Spleen (tissue), 11 donors: ENCODE data around the gene TBC1D16. TPM values are rescaled to one million over a fixed set of nuclear protein-coding genes. Genes with fewer than 3 reads are reported as not detected.

Source experiments
- DNase-seq: peaks from one replicate; pipeline ENCODE4 v3.0.0-alpha.2; 2020
- H3K27ac ChIP-seq, 8 donors: fragments of 200-600 bp; sonication (generic) in 7 of 8; 1 replicate in 4 of 8; 2 replicates in 4 of 8; pipeline versions ENCODE4 v1.5.0 to v1.8.0; 2016 to 2021; ENCODE audit warnings: inconsistent platforms in 4 of 8, mild to moderate bottlenecking in 4 of 8, moderate library complexity in 1 of 8
- H3K27me3 ChIP-seq, 7 donors: fragments of 200-600 bp; sonication (generic) in 6 of 7; replicated peaks in 1 of 7; 1 replicate in 4 of 7; 2 replicates in 3 of 7; pipeline versions ENCODE4 v1.5.0 to v1.8.0; 2016 to 2021; ENCODE audit warnings: inconsistent platforms in 3 of 7, mild to moderate bottlenecking in 1 of 7
- H3K36me3 ChIP-seq, 6 donors: fragments of 200-600 bp; sonication (generic) in 5 of 6; 1 replicate in 4 of 6; 2 replicates in 2 of 6; pipeline versions ENCODE4 v1.5.0 to v1.8.0; 2016 to 2021; ENCODE audit warnings: inconsistent platforms in 2 of 6
- H3K4me1 ChIP-seq, 6 donors: fragments of 200-600 bp; sonication (generic) in 5 of 6; 1 replicate in 3 of 6; 2 replicates in 3 of 6; pipeline versions ENCODE4 v1.5.0 to v1.8.0; 2016 to 2021; ENCODE audit warnings: inconsistent platforms in 3 of 6
- H3K4me3 ChIP-seq, 8 donors: fragments of 200-600 bp; sonication (generic) in 7 of 8; 1 replicate in 4 of 8; 2 replicates in 4 of 8; pipeline versions ENCODE4 v1.5.0 to v1.8.0; 2016 to 2021; ENCODE audit warnings: inconsistent platforms in 4 of 8, mild to moderate bottlenecking in 4 of 8, moderate library complexity in 2 of 8
- H3K9me3 ChIP-seq, 8 donors: fragments of 200-600 bp; sonication (generic) in 7 of 8; 1 replicate in 4 of 8; 2 replicates in 4 of 8; pipeline versions ENCODE4 v1.5.0 to v1.8.0; 2016 to 2021; ENCODE audit warnings: inconsistent platforms in 4 of 8
- POLR2A ChIP-seq, 3 donors: fragments of 450-650 bp; IDR thresholded peaks; one replicate each; pipeline ENCODE4 v1.5.1; 2017; ENCODE audit warnings: antibody characterized with exemption in 3 of 3, mild to moderate bottlenecking in 1 of 3
- POLR2AphosphoS5 ChIP-seq, 3 donors: sonication (generic); formaldehyde crosslinking; IDR thresholded peaks; one replicate each; pipeline ENCODE4 v1.5.1; 2017; ENCODE audit warnings: antibody characterized with exemption in 3 of 3
- WGBS, 5 donors: extraction: QIAGEN DNeasy Blood & Tissue Kit in 3 of 5; methylation state at CpG; one replicate each; pipeline versions ENCODE4 v1.1.5 to v1.1.7; 2013 to 2018; 5-methylcytosine and 5-hydroxymethylcytosine counted together
- intact Hi-C: fragments of 100-400 bp; cut with DNase I; formaldehyde crosslinking; loops from one replicate; pipeline ENCODE4 v1.15.0; 2023; ENCODE audit warnings: low total_unique reads
- polyA plus RNA-seq, 3 donors: library from polyadenylated mRNA; stranded (reverse); fragments of 200-250 nt; gene quantifications; one replicate each; pipeline ENCODE4 v1.2.1, GENCODE V29; 2013
- total RNA-seq, 7 donors: library from RNA; depleted of rRNA in 3 of 7; stranded (reverse); fragments of >200 nt in 3 of 7; fragmentation: NEBNext Ultra II Directional in 4 of 7; extraction: Animal tissue kit (Norgen Biotek cat#: 25700) in 4 of 7; gene quantifications; one replicate each; pipeline versions ENCODE4 v1.1.0 to v1.2.1, GENCODE V29; 2016 to 2021
- TF ChIP-seq, protein P1 (sequence below), 11 experiments: fragments of 200-600 bp in 7 of 11; fragments of 450-650 bp in 4 of 11; sonication (generic) in 4 of 11; IDR thresholded peaks in 8 of 11; conservative IDR thresholded peaks in 3 of 11; 1 replicate in 7 of 11; 2 replicates in 4 of 11; pipeline versions ENCODE4 v1.4.0 to v1.8.0; 2016 to 2021; ENCODE audit warnings: antibody characterized with exemption in 11 of 11, inconsistent platforms in 4 of 11, mild to moderate bottlenecking in 1 of 11
- donor health status: healthy with polysubstance abuse.
- donor health status: DM: no; HTN: no; CAD: no; lungs with moderate emphysema.
- donor health status: DM: no; HTN: no; CAD: no.
- donor health status: Bipolar disorder and iron deficiency.
- donor health status: healthy.
- donor health status: DM: no; HTN: no; CAD: no.
- donor health status: DM: yes; HTN: yes; CAD: no.

The TBC1D16 gene
- total and polyA plus RNA-seq, 10 donors: 1.3 to 33.6 (median 15.7) TPM

- WGBS, 5 donors: 91 to 93% (median 92%) methylated on average over 22 to 23 of the region's 23 CpGs
- Histone ChIP-seq H3K27ac (no peak overlapping the region), H3K9me3 (no peaks in the 10 kb centered on the region), H3K36me3 (peaks cover 0 to 98% (median 11%) of the 10 kb centered on the region in 6 donors), H3K4me1 (peaks cover 0 to 15% (median 7%) of the 10 kb centered on the region in 6 donors), H3K4me3 (no peak overlapping the region), H3K27me3 (peaks cover 0 to 5% (median 0%) of the 10 kb centered on the region in 7 donors)
- DNase-seq: peak; percentile 55
- intact Hi-C loops: no loop called here
- TF ChIP-seq POLR2A (IDR thresholded peaks at IDR 0.05): no peak
- TF ChIP-seq POLR2AphosphoS5 (IDR thresholded peaks at IDR 0.05): no peak
- TF ChIP-seq, protein P1, sequence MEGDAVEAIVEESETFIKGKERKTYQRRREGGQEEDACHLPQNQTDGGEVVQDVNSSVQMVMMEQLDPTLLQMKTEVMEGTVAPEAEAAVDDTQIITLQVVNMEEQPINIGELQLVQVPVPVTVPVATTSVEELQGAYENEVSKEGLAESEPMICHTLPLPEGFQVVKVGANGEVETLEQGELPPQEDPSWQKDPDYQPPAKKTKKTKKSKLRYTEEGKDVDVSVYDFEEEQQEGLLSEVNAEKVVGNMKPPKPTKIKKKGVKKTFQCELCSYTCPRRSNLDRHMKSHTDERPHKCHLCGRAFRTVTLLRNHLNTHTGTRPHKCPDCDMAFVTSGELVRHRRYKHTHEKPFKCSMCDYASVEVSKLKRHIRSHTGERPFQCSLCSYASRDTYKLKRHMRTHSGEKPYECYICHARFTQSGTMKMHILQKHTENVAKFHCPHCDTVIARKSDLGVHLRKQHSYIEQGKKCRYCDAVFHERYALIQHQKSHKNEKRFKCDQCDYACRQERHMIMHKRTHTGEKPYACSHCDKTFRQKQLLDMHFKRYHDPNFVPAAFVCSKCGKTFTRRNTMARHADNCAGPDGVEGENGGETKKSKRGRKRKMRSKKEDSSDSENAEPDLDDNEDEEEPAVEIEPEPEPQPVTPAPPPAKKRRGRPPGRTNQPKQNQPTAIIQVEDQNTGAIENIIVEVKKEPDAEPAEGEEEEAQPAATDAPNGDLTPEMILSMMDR (IDR thresholded peaks at IDR 0.05 in 8 of 11, conservative IDR thresholded peaks at IDR 0.05 in 3 of 11): no peak
Measured at GRCh38 chr17:79944251-79944812, 91.3 kb downstream of the TBC1D16 start.

DNA sequence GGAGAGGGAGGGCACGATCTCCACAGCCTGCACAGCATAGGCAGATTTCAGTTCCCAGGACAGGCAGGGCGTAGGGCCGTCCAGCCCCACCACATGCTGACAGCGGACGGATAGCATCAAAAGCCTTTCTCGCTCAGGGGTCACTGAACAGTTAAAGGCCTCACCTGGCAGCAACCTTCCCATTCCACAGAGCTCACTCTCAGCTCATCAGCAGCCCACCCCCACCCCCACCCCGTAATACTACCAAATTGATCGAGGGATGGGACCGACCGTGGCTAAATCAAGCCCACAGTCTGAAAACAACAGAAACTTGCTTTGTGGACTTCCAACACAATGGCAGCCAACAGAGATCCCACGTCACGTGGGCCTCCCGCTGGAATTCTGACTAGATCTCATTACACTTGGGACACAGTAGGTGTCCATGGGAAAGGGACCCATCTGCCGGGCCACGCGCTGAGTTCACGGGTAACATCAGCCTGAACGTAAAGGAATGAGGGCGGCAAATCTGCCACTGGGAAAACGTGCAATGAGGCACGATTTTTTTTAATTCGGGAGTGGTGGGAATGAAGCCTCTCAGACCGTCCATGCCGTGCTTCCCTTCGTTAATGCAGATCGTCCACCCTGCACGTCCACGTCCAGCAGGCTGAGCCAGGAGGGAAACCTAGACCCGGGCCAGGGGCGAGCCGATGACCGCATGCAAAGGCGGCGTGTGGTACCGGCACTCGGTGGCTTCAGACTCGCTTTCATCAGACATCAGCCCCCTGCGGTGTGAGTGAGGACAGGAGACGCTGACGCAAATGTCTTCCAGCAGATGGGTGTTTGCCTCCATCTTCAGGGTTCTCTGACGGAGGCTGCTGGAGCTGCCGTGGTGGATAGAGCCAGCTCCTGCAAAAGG is 92.1 kb downstream of the TBC1D16 start:
- DNase-seq: peak; percentile 70
- no peaks in the 10 kb centered on the region for H3K9me3 ChIP-seq
- peak overlapping the region in 1 of 8 donors; percentile 30 for H3K27ac ChIP-seq
- peaks cover 0 to 7% (median 0%) of the 10 kb centered on the region in 7 donors for H3K27me3 ChIP-seq
- peaks cover 0 to 15% (median 7%) of the 10 kb centered on the region in 6 donors for H3K4me1 ChIP-seq
- TF ChIP-seq, protein P1 (IDR thresholded peaks at IDR 0.05 in 8 of 11, conservative IDR thresholded peaks at IDR 0.05 in 3 of 11): no peak
- TF ChIP-seq POLR2AphosphoS5 (IDR thresholded peaks at IDR 0.05) (no peak), POLR2A (IDR thresholded peaks at IDR 0.05) (no peak)
- WGBS, 5 donors: 91 to 94% (median 94%) methylated on average over 41 to 42 of the region's 42 CpGs
- peak overlapping the region in 1 of 8 donors; percentile 31 for H3K4me3 ChIP-seq
- H3K36me3 ChIP-seq: peaks cover 0 to 98% (median 11%) of the 10 kb centered on the region in 6 donors
- intact Hi-C loops: no loop called here

DNA sequence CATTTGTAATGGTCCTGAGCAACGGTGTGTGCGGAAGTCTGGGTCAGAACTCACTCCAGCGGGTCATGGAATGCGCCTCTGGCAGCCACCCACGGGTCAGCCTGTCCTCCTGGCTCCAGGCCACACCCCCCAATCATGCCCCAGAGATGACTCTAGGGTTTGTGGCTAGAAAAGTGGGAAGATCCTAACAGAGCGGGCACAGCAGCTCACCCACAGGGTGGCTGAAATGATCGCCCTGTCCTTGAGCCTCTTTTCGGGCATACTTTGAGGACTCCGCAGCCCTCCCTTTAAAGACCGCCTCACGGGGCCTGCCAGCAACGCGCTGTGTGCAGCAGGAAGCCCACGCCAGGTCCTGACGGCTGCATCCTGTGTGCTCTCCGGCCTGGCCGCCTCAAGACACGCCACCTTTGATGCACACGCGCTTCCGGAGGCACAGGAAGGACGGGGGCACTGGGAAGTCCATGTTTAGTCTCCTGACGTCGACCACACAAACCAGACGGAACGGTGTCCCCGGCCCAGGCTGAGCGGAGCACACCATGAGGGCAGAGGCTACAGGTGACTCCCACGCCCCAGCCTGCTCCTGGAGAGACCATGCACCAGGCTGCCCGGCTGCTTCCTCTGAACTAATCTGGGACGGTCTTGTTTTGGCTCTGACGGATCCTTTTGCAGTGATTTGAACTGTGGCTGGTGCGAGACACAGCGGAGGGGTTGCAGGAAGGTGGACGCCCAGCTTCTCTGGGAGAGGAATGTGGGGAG is 92.9 kb downstream of the TBC1D16 start:
- peak overlapping the region in 1 of 8 donors; percentile 48 for H3K27ac ChIP-seq

DNA sequence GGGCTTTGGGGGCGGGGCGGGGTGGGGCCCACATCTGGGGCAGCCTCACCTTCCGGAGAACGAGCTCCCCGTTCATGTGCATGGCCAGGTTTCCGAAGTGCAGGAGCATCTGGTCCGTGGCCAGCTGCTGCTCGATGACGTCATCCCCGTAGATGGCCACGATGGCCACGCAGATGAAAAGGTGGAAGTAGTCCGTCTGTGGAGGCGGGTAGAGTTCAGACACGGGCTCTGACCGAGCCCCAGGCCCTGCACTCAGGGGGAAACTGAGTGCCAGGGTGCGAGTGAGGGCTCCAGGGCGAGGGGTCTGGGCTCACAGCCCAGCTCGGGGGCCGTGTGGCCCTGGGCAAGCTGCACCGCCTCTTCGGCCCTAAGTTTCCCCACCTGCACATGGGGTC is 93.7 kb downstream of the TBC1D16 start:
- WGBS, 5 donors: 82 to 94% (median 84%) methylated on average over 20 to 22 of the region's 22 CpGs
- Histone ChIP-seq H3K27me3 (peaks cover 0 to 23% (median 0%) of the 10 kb centered on the region in 7 donors), H3K4me1 (peaks cover 2 to 26% (median 19%) of the 10 kb centered on the region in 6 donors), H3K36me3 (peaks cover 0 to 83% (median 11%) of the 10 kb centered on the region in 6 donors), H3K27ac (no peak overlapping the region), H3K4me3 (no peak overlapping the region), H3K9me3 (no peaks in the 10 kb centered on the region)
- intact Hi-C loops: no loop called here
- DNase-seq: peak; percentile 57
- TF ChIP-seq POLR2AphosphoS5 (IDR thresholded peaks at IDR 0.05): no peak
- TF ChIP-seq, protein P1 (IDR thresholded peaks at IDR 0.05 in 8 of 11, conservative IDR thresholded peaks at IDR 0.05 in 3 of 11): no peak
- TF ChIP-seq POLR2A (IDR thresholded peaks at IDR 0.05): no peak

More for the DNA sequence above, 92.9 kb downstream of the TBC1D16 start:
- intact Hi-C loops: no loop called here
- DNase-seq: peak; percentile 86
- peak overlapping the region in 1 of 8 donors; percentile 31 for H3K4me3 ChIP-seq
- no peak for TF ChIP-seq POLR2A (IDR thresholded peaks at IDR 0.05)
- TF ChIP-seq POLR2AphosphoS5 (IDR thresholded peaks at IDR 0.05): peak; percentile 78 to 86 (median 82)
- peaks cover 0 to 19% (median 11%) of the 10 kb centered on the region in 6 donors for H3K4me1 ChIP-seq
- H3K27me3 ChIP-seq: peaks cover 0 to 15% (median 0%) of the 10 kb centered on the region in 7 donors
- H3K9me3 ChIP-seq: no peaks in the 10 kb centered on the region
- H3K36me3 ChIP-seq: peaks cover 0 to 91% (median 11%) of the 10 kb centered on the region in 6 donors
- 20 to 51% (median 30%) methylated on average over 27 to 35 of the region's 35 CpGs for WGBS, 5 donors
